ENCODE data around the gene DLST. TPM values are rescaled to one million over a fixed set of nuclear protein-coding genes. Genes with fewer than 3 reads are reported as not detected.
A peak's percentile ranks its signal among the peaks of the same experiment; 100 is the strongest.

The DLST gene
- total RNA-seq, 2 experiments from 2014 or later, result 110 to 113 TPM

GRCh38 chr14:74913986-74914573, 32.4 kb downstream of the DLST start:
- Mint-ChIP-seq H3K27ac (no peak overlapping the region), H3K9me3 (no peaks in the 10 kb centered on the region), H3K27me3 (no peaks in the 10 kb centered on the region), H3K4me1 (ENCODE audit: low read depth) (no peaks in the 10 kb centered on the region), H3K4me3 (no peak overlapping the region), H3K36me3 (ENCODE audit: low read depth) (no peaks in the 10 kb centered on the region)
- DNase-seq, result peak; percentile 37
- ATAC-seq, result peak; percentile 58
- ChIA-PET POLR2A (no interaction called here), CTCF (interaction anchor here (1.0 to 1.4 kb wide), 2 partner anchors 54 to 55 kb away, joined by 3 read pairs; no protein-coding TSS in a partner anchor)
- TF ChIP-seq CTCF (IDR thresholded peaks at IDR 0.05), result peak; percentile 34
- intact Hi-C loops (cut with micrococcal nuclease), result no loop called here

- no peak overlapping the region for H3K27ac Mint-ChIP-seq
- intact Hi-C loops (cut with micrococcal nuclease), result no loop called here
- no peak for DNase-seq
- no peaks in the 10 kb centered on the region for H3K36me3 Mint-ChIP-seq (ENCODE audit: low read depth)
- no peak for ATAC-seq
- no peaks in the 10 kb centered on the region for H3K27me3 Mint-ChIP-seq
- no peak overlapping the region for H3K4me3 Mint-ChIP-seq
- no peaks in the 10 kb centered on the region for H3K4me1 Mint-ChIP-seq (ENCODE audit: low read depth)
- no peaks in the 10 kb centered on the region for H3K9me3 Mint-ChIP-seq
- ChIA-PET CTCF (interaction anchor here (1.4 kb wide), 1 partner anchor 57 kb away, joined by 3 read pairs; no protein-coding TSS in a partner anchor), POLR2A (no interaction called here)
- no peak for TF ChIP-seq CTCF (IDR thresholded peaks at IDR 0.05)
These were observed 33.7 kb downstream of the DLST start for GRCh38 chr14:74915426-74915825.

- Mint-ChIP-seq H3K36me3 (ENCODE audit: low read depth) (no peaks in the 10 kb centered on the region), H3K27me3 (no peaks in the 10 kb centered on the region), H3K4me3 (no peak overlapping the region), H3K4me1 (ENCODE audit: low read depth) (no peaks in the 10 kb centered on the region), H3K9me3 (no peaks in the 10 kb centered on the region), H3K27ac (no peak overlapping the region)
- no peak for TF ChIP-seq CTCF (IDR thresholded peaks at IDR 0.05)
- intact Hi-C loops (cut with micrococcal nuclease), result no loop called here
- ATAC-seq, result no peak
- CTCF ChIA-PET, result no interaction called here
- no peak for DNase-seq
- POLR2A ChIA-PET, result no interaction called here
These were observed 34.1 kb downstream of the DLST start for GRCh38 chr14:74915826-74916225.

GRCh38 chr14:74917178-74917543, 35.4 kb downstream of the DLST start:
- POLR2A ChIA-PET, result interaction anchor here (0.6 to 1.3 kb wide), 3 partner anchors 11 to 114 kb away, joined by 3 read pairs; no protein-coding TSS in a partner anchor

More at GRCh38 chr14:74917178-74917543, 35.4 kb downstream of the DLST start:
- no peak overlapping the region for H3K27ac Mint-ChIP-seq
- CTCF ChIA-PET, result interaction anchor here (0.8 to 1.5 kb wide), 2 partner anchors 56 to 172 kb away, joined by 3 to 9 read pairs; no protein-coding TSS in a partner anchor
- no peaks in the 10 kb centered on the region for H3K36me3 Mint-ChIP-seq (ENCODE audit: low read depth)
- no peaks in the 10 kb centered on the region for H3K9me3 Mint-ChIP-seq
- DNase-seq, result no peak
- H3K27me3 Mint-ChIP-seq, result peaks cover under 1% of the 10 kb centered on the region
- peaks cover 1% of the 10 kb centered on the region for H3K4me1 Mint-ChIP-seq (ENCODE audit: low read depth)
- H3K4me3 Mint-ChIP-seq, result no peak overlapping the region
- TF ChIP-seq CTCF (IDR thresholded peaks at IDR 0.05), result no peak
- intact Hi-C loops (cut with micrococcal nuclease), result no loop called here
- no peak for ATAC-seq
